Kidney (tissue), 14 donors: ENCODE measurements around the gene PAM16. TPM values are rescaled to one million over a fixed set of nuclear protein-coding genes. Genes with fewer than 3 reads are reported as not detected.
A peak's percentile ranks its signal among the peaks of the same experiment; 100 is the strongest.

Source experiments
- DNase-seq, 5 donors: peaks; one replicate each; pipeline ENCODE4 v3.0.0-alpha.2; 2013 to 2020
- FAIRE-seq: peaks from 2 replicates; lab custom pipeline; 2012; peaks lifted over from hg19 to GRCh38; lab: Jason Lieb, UNC
- H3K27ac ChIP-seq, 2 donors: one replicate each; pipeline ENCODE4 v1.7.0; 2013; ENCODE audit warnings: low read depth in 2 of 2, low read length in 2 of 2, inconsistent platforms in 1 of 2
- H3K27me3 ChIP-seq: one replicate; pipeline ENCODE4 v1.7.1; 2013; ENCODE audit warnings: low read length, inconsistent platforms; ENCODE audit not compliant: control insufficient read depth, insufficient read depth
- H3K36me3 ChIP-seq, 3 donors: one replicate each; pipeline versions ENCODE4 v1.7.0 to v1.7.1; 2013; ENCODE audit warnings: low read length in 3 of 3, control low read depth in 1 of 3, inconsistent platforms in 1 of 3; ENCODE audit not compliant: insufficient read depth in 3 of 3, control insufficient read depth in 2 of 3
- H3K4me1 ChIP-seq, 3 donors: one replicate each; pipeline versions ENCODE4 v1.7.0 to v1.7.1; 2013; ENCODE audit warnings: low read length in 3 of 3, inconsistent platforms in 1 of 3, low read depth in 1 of 3; ENCODE audit not compliant: control insufficient read depth in 2 of 3, insufficient read depth in 2 of 3
- H3K4me3 ChIP-seq, 3 donors: one replicate each; pipeline versions ENCODE4 v1.7.0 to v1.8.1; 2013; ENCODE audit warnings: low read length in 3 of 3, control low read depth in 1 of 3, inconsistent platforms in 1 of 3
- H3K9ac ChIP-seq, 3 donors: one replicate each; pipeline versions ENCODE4 v1.7.0 to v1.7.1; 2013; ENCODE audit warnings: low read length in 3 of 3, control low read depth in 1 of 3, inconsistent platforms in 1 of 3
- H3K9me3 ChIP-seq, 3 donors: one replicate each; pipeline versions ENCODE4 v1.7.0 to v1.7.1; 2013; ENCODE audit warnings: low read length in 3 of 3, control low read depth in 1 of 3, inconsistent platforms in 1 of 3; ENCODE audit not compliant: control insufficient read depth in 2 of 3, insufficient read depth in 1 of 3
- CTCF ChIP-seq: IDR thresholded peaks from 3 replicates; pipeline ENCODE4 v1.5.1; 2012; ENCODE audit warnings: mild to moderate bottlenecking, moderate library complexity, borderline replicate concordance; ENCODE audit not compliant: insufficient read depth; ENCODE audit errors: extremely low read depth
- intact Hi-C: fragments of 100-400 bp; cut with DNase I; formaldehyde crosslinking; loops from one replicate; pipeline ENCODE4 v1.11.1; 2022
- polyA plus RNA-seq: library from polyadenylated mRNA; stranded (reverse); fragments of 350-450 nt; fragmentation: Illumina TruSeq; extraction: RNeasy Lipid Tissue Mini Kit (QIAGEN cat#74804); gene quantifications from one replicate; pipeline ENCODE4 v1.2.3, GENCODE V29; 2014; ENCODE audit warnings: low read depth, low replicate concordance; ENCODE audit not compliant: insufficient read depth
- total RNA-seq: library from RNA; stranded (reverse); fragmentation: NEBNext Ultra II Directional; extraction: Animal tissue kit (Norgen Biotek cat#: 25700); gene quantifications from one replicate; pipeline ENCODE4 v1.2.1, GENCODE V29; 2021
- donor health status: control.
- donor health status: control.
- donor health status: control.
- donor health status: control.
- donor health status: control.
- donor health status: DM: yes; HTN: yes; CAD: no.
- donor health status: Normal renal cell carcinoma (clear cell type).

The PAM16 gene
- total and polyA plus RNA-seq, 2 donors from 2014 or later, result 29.4 to 61.1 TPM

- no peak for TF ChIP-seq CTCF
- no peak for DNase-seq
- Histone ChIP-seq H3K9me3 (no peaks in the 10 kb centered on the region), H3K36me3 (no peaks in the 10 kb centered on the region), H3K4me3 (no peak overlapping the region), H3K9ac (no peak overlapping the region), H3K27me3 (no peaks in the 10 kb centered on the region), H3K4me1 (peaks cover 3 to 18% (median 5%) of the 10 kb centered on the region in 3 donors), H3K27ac (no peak overlapping the region)
- FAIRE-seq, result no peak
- intact Hi-C loops, result no loop called here
These were observed 55.5 kb downstream of the PAM16 start for GRCh38 chr16:4295581-4295980.

GRCh38 chr16:4293822-4294457, 57.2 kb downstream of the PAM16 start:
- H3K9ac ChIP-seq, result peak overlapping the region in 1 of 3 donors; percentile 12
- no peak for FAIRE-seq

GRCh38 chr16:4293181-4293716, 57.9 kb downstream of the PAM16 start:
- H3K9me3 ChIP-seq, result no peaks in the 10 kb centered on the region
- H3K27me3 ChIP-seq, result no peaks in the 10 kb centered on the region
- H3K9ac ChIP-seq, result no peak overlapping the region
- TF ChIP-seq CTCF, result no peak
- no peak overlapping the region for H3K4me3 ChIP-seq
- FAIRE-seq (no peak), DNase-seq (peak in 2 of 5 donors; percentile 23 to 74)
- intact Hi-C loops, result loop anchor here (5.0 kb wide), 1 partner anchor 34 kb away; no protein-coding TSS in a partner anchor
- H3K36me3 ChIP-seq, result no peaks in the 10 kb centered on the region
- H3K27ac ChIP-seq, result no peak overlapping the region
- H3K4me1 ChIP-seq, result peaks cover 0 to 20% (median 3%) of the 10 kb centered on the region in 3 donors

More at GRCh38 chr16:4293822-4294457, 57.2 kb downstream of the PAM16 start:
- Histone ChIP-seq H3K4me3 (no peak overlapping the region), H3K27me3 (no peaks in the 10 kb centered on the region), H3K9me3 (no peaks in the 10 kb centered on the region), H3K27ac (peak overlapping the region in 1 of 2 donors; percentile 76), H3K4me1 (peaks cover 2 to 17% (median 5%) of the 10 kb centered on the region in 3 donors), H3K36me3 (no peaks in the 10 kb centered on the region)
- TF ChIP-seq CTCF, result no peak
- intact Hi-C loops, result loop anchor here (5.0 kb wide), 1 partner anchor 33 kb away; no protein-coding TSS in a partner anchor
- peak; percentile 86 to 95 (median 91) for DNase-seq
